SK-N-SH treated with all-trans-retinoic acid at 6 μM for 48 hours (cell line): Measurements from ENCODE around the gene HMMR.
A peak's percentile ranks its signal among the peaks of the same experiment; 100 is the strongest.

ENCODE experiments used
- ATAC-seq: fragments of 200-7000 bp; cut with Tn5 transposase; 3 replicates; pipeline ENCODE4 v1.9.1; 2020; ENCODE audit warnings: mild to moderate bottlenecking, moderate library complexity
- ARNTL ChIP-seq: fragments of 450-650 bp; formaldehyde crosslinking; IDR thresholded peaks from 2 replicates; pipeline ENCODE4 v1.5.0; 2020; ENCODE audit warnings: low read depth, mild to moderate bottlenecking, moderate library complexity, borderline replicate concordance
- CREB5 ChIP-seq: fragments of 250-450 bp; sonication (Bioruptor Pico); IDR thresholded peaks from 2 replicates; pipeline ENCODE4 v1.5.1; 2020; ENCODE audit warnings: low read depth, mild to moderate bottlenecking, moderate library complexity
- CSDC2 ChIP-seq: fragments of 250-450 bp; sonication (Bioruptor Pico); IDR thresholded peaks from 2 replicates; pipeline ENCODE4 v1.5.0; 2020; ENCODE audit warnings: mild to moderate bottlenecking, moderate library complexity
- CSRNP3 ChIP-seq: fragments of 250-450 bp; sonication (Bioruptor Pico); IDR thresholded peaks from 2 replicates; pipeline ENCODE4 v1.5.1; 2021; ENCODE audit warnings: mild to moderate bottlenecking, moderate library complexity
- ESRRG ChIP-seq: fragments of 250-450 bp; sonication (Bioruptor Pico); IDR thresholded peaks from 2 replicates; pipeline ENCODE4 v1.6.1; 2021; ENCODE audit warnings: mild to moderate bottlenecking
- GLIS3 ChIP-seq: fragments of 250-450 bp; sonication (Bioruptor Pico); IDR thresholded peaks from 2 replicates; pipeline ENCODE4 v1.5.0; 2020; ENCODE audit warnings: mild to moderate bottlenecking, moderate library complexity
- ISL1 ChIP-seq: fragments of 250-450 bp; sonication (Bioruptor Pico); IDR thresholded peaks from 2 replicates; pipeline ENCODE4 v2.1.2; 2022; ENCODE audit warnings: mild to moderate bottlenecking, moderate library complexity
- OSR1 ChIP-seq: fragments of 250-450 bp; sonication (Bioruptor Pico); IDR thresholded peaks from 2 replicates; pipeline ENCODE4 v1.8.0; 2022; ENCODE audit warnings: moderate library complexity, mild to moderate bottlenecking, inconsistent platforms
- PATZ1 ChIP-seq: fragments of 250-450 bp; sonication (Bioruptor Pico); IDR thresholded peaks from 2 replicates; pipeline ENCODE4 v1.8.0; 2020; ENCODE audit warnings: mild to moderate bottlenecking, moderate library complexity, borderline replicate concordance
- POU6F1 ChIP-seq: fragments of 250-450 bp; sonication (Bioruptor Pico); IDR thresholded peaks from 2 replicates; pipeline ENCODE4 v1.8.0; 2021; ENCODE audit warnings: low read depth, mild to moderate bottlenecking, moderate library complexity, borderline replicate concordance
- PPARA ChIP-seq: fragments of 250-450 bp; sonication (Bioruptor Pico); IDR thresholded peaks from 2 replicates; pipeline ENCODE4 v1.5.0; 2020; ENCODE audit warnings: mild to moderate bottlenecking, borderline replicate concordance
- SNAI2 ChIP-seq: fragments of 250-450 bp; sonication (Bioruptor Pico); IDR thresholded peaks from 2 replicates; pipeline ENCODE4 v1.5.0; 2020; ENCODE audit warnings: mild to moderate bottlenecking, moderate library complexity
- TCF4 ChIP-seq: fragments of 250-450 bp; sonication (Bioruptor Pico); IDR thresholded peaks from 2 replicates; pipeline ENCODE4 v1.8.0; 2021; ENCODE audit warnings: mild to moderate bottlenecking, moderate library complexity, borderline replicate concordance
- TOX ChIP-seq: fragments of 250-450 bp; sonication (Bioruptor Pico); IDR thresholded peaks from 2 replicates; pipeline ENCODE4 v1.8.0; 2021; ENCODE audit warnings: mild to moderate bottlenecking, moderate library complexity, borderline replicate concordance
- TSHZ2 ChIP-seq: fragments of 250-450 bp; sonication (Bioruptor Pico); IDR thresholded peaks from 2 replicates; pipeline ENCODE4 v1.5.0; 2020; ENCODE audit warnings: mild to moderate bottlenecking, moderate library complexity
- ZC3H10 ChIP-seq: fragments of 250-450 bp; sonication (Bioruptor Pico); IDR thresholded peaks from 2 replicates; pipeline ENCODE4 v1.5.1; 2021; ENCODE audit warnings: mild to moderate bottlenecking, moderate library complexity
- ZFP3 ChIP-seq: fragments of 250-450 bp; sonication (Bioruptor Pico); IDR thresholded peaks from 2 replicates; pipeline ENCODE4 v1.5.0; 2020; ENCODE audit warnings: mild to moderate bottlenecking, moderate library complexity
- ZFP30 ChIP-seq: fragments of 450-650 bp; formaldehyde crosslinking; IDR thresholded peaks from 2 replicates; pipeline ENCODE4 v1.5.0; 2022; ENCODE audit warnings: mild to moderate bottlenecking, moderate library complexity
- ZNF565 ChIP-seq: fragments of 450-650 bp; formaldehyde crosslinking; conservative IDR thresholded peaks from 2 replicates; pipeline ENCODE4 v1.5.0; 2020; ENCODE audit warnings: low read depth, mild to moderate bottlenecking, moderate library complexity
- ZNF70 ChIP-seq: fragments of 450-650 bp; formaldehyde crosslinking; IDR thresholded peaks from 2 replicates; pipeline ENCODE4 v1.5.0; 2020; ENCODE audit warnings: mild to moderate bottlenecking, moderate library complexity
- ZNF8 ChIP-seq: fragments of 450-650 bp; formaldehyde crosslinking; IDR thresholded peaks from 2 replicates; pipeline ENCODE4 v1.5.0; 2020; ENCODE audit warnings: mild to moderate bottlenecking, moderate library complexity

Gene HMMR

GRCh38 chr5:163473635-163474243 is 13.3 kb downstream of the HMMR start:
- ATAC-seq = peak; percentile 81
- no peak for TF ChIP-seq SNAI2 (CRISPR knock-in tag)
- TF ChIP-seq ZFP30 (CRISPR knock-in tag) = no peak
- TF ChIP-seq ZNF565 (CRISPR knock-in tag) = no peak
- TF ChIP-seq ZNF8 (CRISPR knock-in tag) = no peak
- no peak for TF ChIP-seq CSRNP3 (CRISPR knock-in tag)
- TF ChIP-seq TCF4 (CRISPR knock-in tag) = no peak
- TF ChIP-seq ESRRG (CRISPR knock-in tag) = no peak
- no peak for TF ChIP-seq ISL1 (CRISPR knock-in tag)
- no peak for TF ChIP-seq GLIS3 (CRISPR knock-in tag)
- no peak for TF ChIP-seq ZNF70 (CRISPR knock-in tag)
- TF ChIP-seq ZFP3 = no peak
- TF ChIP-seq OSR1 = no peak
- no peak for TF ChIP-seq POU6F1 (CRISPR knock-in tag)

GRCh38 chr5:163475411-163475810 is 15.0 kb downstream of the HMMR start:
- TF ChIP-seq CSDC2 (CRISPR knock-in tag) = no peak
- ATAC-seq = no peak

DNA sequence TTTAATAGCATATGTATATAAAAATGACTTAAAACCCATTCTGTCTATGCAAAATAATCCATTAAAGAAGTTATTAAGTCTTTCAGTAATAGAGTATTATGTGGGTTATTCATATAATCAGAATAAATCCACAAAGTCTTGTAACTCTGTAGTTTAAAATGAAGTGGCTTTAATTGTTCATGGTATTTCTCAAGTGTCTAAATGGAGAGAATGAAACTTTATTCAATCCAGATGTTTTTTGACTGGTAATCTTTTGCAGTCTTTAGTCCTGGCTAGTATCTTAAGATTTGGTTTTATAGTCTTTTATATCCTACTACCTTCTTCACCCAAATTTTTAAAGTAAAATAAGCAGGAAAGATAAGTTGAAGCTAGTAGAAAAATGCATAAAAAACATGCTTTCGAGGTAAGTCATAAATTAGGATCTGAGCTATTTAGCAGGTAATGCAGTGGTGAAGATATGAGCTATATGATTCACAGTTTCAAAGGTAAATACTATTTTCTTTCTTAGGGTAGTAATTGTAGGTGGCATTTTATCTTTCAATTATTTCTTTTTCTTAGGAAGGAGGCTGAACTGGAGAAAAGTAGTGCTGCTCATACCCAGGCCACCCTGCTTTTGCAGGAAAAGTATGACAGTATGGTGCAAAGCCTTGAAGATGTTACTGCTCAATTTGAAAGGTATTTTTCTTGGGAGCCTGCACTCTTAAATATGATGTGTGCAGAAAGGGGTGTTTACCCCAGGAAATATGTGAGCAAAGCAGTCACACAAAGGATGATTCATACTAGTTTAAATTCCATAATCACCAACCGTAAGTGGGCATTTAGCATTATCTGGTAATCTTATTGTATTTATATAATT is 17.9 kb downstream of the HMMR start:
- ATAC-seq = peak; percentile 85
- peak; percentile 53; the same call in 1 of the 2 replicates for TF ChIP-seq TCF4 (CRISPR knock-in tag)
- TF ChIP-seq ZC3H10 = no peak

- TF ChIP-seq ZNF70 (CRISPR knock-in tag) (no peak), GLIS3 (CRISPR knock-in tag) (no peak), ZNF565 (CRISPR knock-in tag) (no peak), ISL1 (CRISPR knock-in tag) (no peak), PATZ1 (no peak), OSR1 (no peak), ZC3H10 (no peak), ARNTL (CRISPR knock-in tag) (no peak), CSRNP3 (CRISPR knock-in tag) (no peak), SNAI2 (CRISPR knock-in tag) (no peak), ZFP30 (CRISPR knock-in tag) (no peak), TSHZ2 (CRISPR knock-in tag) (no peak), TOX (CRISPR knock-in tag) (no peak), POU6F1 (CRISPR knock-in tag) (no peak), TCF4 (CRISPR knock-in tag) (no peak), PPARA (CRISPR knock-in tag) (no peak), ZFP3 (no peak), ZNF8 (CRISPR knock-in tag) (no peak), CSDC2 (CRISPR knock-in tag) (no peak), CREB5 (CRISPR knock-in tag) (no peak)
- peak; percentile 79 for ATAC-seq
Measured at GRCh38 chr5:163478982-163479271, 18.5 kb downstream of the HMMR start.
